ENCODE results near the gene FOCAD.

DNA sequence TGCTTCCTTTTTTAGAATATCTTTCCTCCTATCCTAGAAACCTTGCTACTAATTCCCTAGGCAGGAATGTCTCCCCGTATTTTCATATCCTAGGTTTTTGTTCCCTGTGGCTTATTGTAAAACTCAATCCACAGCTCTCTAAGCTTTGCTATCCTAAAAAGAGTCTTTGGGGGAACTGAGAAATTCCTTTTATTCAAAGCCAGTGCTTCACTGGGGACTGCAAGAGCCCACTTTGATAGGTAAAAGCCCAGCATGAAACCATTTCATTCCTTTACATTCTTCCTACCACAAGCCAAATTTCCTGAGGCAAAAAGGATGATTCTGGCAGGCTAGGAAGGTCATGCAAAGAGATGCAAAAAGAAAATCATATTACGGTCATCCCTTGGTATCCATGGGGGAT, 353.2 kb downstream of the FOCAD start:
- TF ChIP-seq, protein P1, sequence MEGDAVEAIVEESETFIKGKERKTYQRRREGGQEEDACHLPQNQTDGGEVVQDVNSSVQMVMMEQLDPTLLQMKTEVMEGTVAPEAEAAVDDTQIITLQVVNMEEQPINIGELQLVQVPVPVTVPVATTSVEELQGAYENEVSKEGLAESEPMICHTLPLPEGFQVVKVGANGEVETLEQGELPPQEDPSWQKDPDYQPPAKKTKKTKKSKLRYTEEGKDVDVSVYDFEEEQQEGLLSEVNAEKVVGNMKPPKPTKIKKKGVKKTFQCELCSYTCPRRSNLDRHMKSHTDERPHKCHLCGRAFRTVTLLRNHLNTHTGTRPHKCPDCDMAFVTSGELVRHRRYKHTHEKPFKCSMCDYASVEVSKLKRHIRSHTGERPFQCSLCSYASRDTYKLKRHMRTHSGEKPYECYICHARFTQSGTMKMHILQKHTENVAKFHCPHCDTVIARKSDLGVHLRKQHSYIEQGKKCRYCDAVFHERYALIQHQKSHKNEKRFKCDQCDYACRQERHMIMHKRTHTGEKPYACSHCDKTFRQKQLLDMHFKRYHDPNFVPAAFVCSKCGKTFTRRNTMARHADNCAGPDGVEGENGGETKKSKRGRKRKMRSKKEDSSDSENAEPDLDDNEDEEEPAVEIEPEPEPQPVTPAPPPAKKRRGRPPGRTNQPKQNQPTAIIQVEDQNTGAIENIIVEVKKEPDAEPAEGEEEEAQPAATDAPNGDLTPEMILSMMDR (IDR thresholded peaks at IDR 0.05; ENCODE audit: low read length): no peak
- TF ChIP-seq EZH2 (optimal IDR thresholded peaks at IDR 0.05; ENCODE audit: low read depth, low read length): no peak
